Naive B cell (primary cell): ENCODE data around the gene CDC14B. TPM values are rescaled to one million over a fixed set of nuclear protein-coding genes. Genes with fewer than 3 reads are reported as not detected.
"Not testable (repeated sequence)": the region's sequence is repeated elsewhere in the genome, so short reads cannot be mapped to it uniquely, and the experiment has no call there.

ENCODE experiments used
- ATAC-seq, 2 donors: fragments of 150-1000 bp; cut with Tn5 transposase; 2 replicates each; pipeline ENCODE4 v1.10.0; 2021; ENCODE audit warnings: low read depth in 2 of 2, mild to moderate bottlenecking in 2 of 2, moderate library complexity in 2 of 2
- DNase-seq: peaks from one replicate; pipeline ENCODE4 v3.0.0; 2022
- H3K27ac Mint-ChIP-seq, 6 donors: one replicate each; pipeline ENCODE4 v1.8.0; 2020 to 2022; ENCODE audit warnings: mild to moderate bottlenecking in 6 of 6, mixed read lengths in 6 of 6, moderate library complexity in 5 of 6, inconsistent platforms in 2 of 6
- H3K27me3 Mint-ChIP-seq, 3 donors: one replicate each; pipeline ENCODE4 v1.8.0; 2021 to 2022; ENCODE audit warnings: mixed read lengths in 3 of 3, mild to moderate bottlenecking in 1 of 3
- H3K36me3 Mint-ChIP-seq, 2 donors: one replicate each; pipeline ENCODE4 v1.8.0; 2020 to 2022; ENCODE audit warnings: mixed read lengths in 2 of 2, inconsistent platforms in 1 of 2, mild to moderate bottlenecking in 1 of 2
- H3K4me1 Mint-ChIP-seq, 3 donors: one replicate each; pipeline ENCODE4 v1.8.0; 2020 to 2022; ENCODE audit warnings: mixed read lengths in 3 of 3, inconsistent platforms in 1 of 3, mild to moderate bottlenecking in 1 of 3, moderate library complexity in 1 of 3
- H3K4me3 Mint-ChIP-seq, 8 donors: one replicate each; pipeline ENCODE4 v1.8.0; 2020 to 2022; ENCODE audit warnings: mild to moderate bottlenecking in 8 of 8, mixed read lengths in 8 of 8, moderate library complexity in 8 of 8, inconsistent platforms in 2 of 8
- H3K9me3 Mint-ChIP-seq, 7 donors: one replicate each; pipeline ENCODE4 v1.8.0; 2020 to 2022; ENCODE audit warnings: mixed read lengths in 7 of 7, mild to moderate bottlenecking in 5 of 7, inconsistent platforms in 2 of 7, moderate library complexity in 1 of 7
- polyA plus RNA-seq, 6 donors: library from polyadenylated mRNA; unstranded; fragments of 300-500 nt; fragmentation: Illumina TruSeq; gene quantifications; one replicate each; pipeline ENCODE4 v1.2.3, GENCODE V29; 2021; ENCODE audit warnings: low read depth in 6 of 6

The CDC14B gene
- polyA plus RNA-seq, 6 donors from 2014 or later: 2.9 to 7.9 (median 5.2) TPM

GRCh38 chr9:96603305-96604003, 16.2 kb downstream of the CDC14B start:
- Mint-ChIP-seq H3K27ac (no peak overlapping the region), H3K4me1 (no peaks in the 10 kb centered on the region), H3K4me3 (no peak overlapping the region), H3K27me3 (peaks cover 7 to 23% (median 16%) of the 10 kb centered on the region in 3 donors), H3K36me3 (no peaks in the 10 kb centered on the region), H3K9me3 (peaks cover 0 to 2% (median 0%) of the 10 kb centered on the region in 7 donors)
- ATAC-seq (no peak), DNase-seq (no peak)

GRCh38 chr9:96599298-96599697, 20.3 kb downstream of the CDC14B start:
- no peak overlapping the region for H3K27ac Mint-ChIP-seq
- H3K9me3 Mint-ChIP-seq: peaks cover 0 to 7% (median 3%) of the 10 kb centered on the region in 7 donors
- H3K27me3 Mint-ChIP-seq: peaks cover 9 to 14% (median 14%) of the 10 kb centered on the region in 3 donors
- no peak overlapping the region for H3K4me3 Mint-ChIP-seq
- no peak for DNase-seq
- ATAC-seq: no peak
- H3K4me1 Mint-ChIP-seq: no peaks in the 10 kb centered on the region
- peaks cover 0 to 6% of the 10 kb centered on the region in 2 donors for H3K36me3 Mint-ChIP-seq

- Mint-ChIP-seq H3K27ac (no peak overlapping the region), H3K27me3 (peaks cover 9 to 25% (median 17%) of the 10 kb centered on the region in 3 donors), H3K9me3 (peaks cover 0 to 7% (median 3%) of the 10 kb centered on the region in 7 donors), H3K36me3 (peaks cover 0 to 6% of the 10 kb centered on the region in 2 donors), H3K4me3 (no peak overlapping the region), H3K4me1 (no peaks in the 10 kb centered on the region)
- DNase-seq (no peak), ATAC-seq (no peak)
Measured at GRCh38 chr9:96596601-96597111, 23.0 kb downstream of the CDC14B start.

DNA sequence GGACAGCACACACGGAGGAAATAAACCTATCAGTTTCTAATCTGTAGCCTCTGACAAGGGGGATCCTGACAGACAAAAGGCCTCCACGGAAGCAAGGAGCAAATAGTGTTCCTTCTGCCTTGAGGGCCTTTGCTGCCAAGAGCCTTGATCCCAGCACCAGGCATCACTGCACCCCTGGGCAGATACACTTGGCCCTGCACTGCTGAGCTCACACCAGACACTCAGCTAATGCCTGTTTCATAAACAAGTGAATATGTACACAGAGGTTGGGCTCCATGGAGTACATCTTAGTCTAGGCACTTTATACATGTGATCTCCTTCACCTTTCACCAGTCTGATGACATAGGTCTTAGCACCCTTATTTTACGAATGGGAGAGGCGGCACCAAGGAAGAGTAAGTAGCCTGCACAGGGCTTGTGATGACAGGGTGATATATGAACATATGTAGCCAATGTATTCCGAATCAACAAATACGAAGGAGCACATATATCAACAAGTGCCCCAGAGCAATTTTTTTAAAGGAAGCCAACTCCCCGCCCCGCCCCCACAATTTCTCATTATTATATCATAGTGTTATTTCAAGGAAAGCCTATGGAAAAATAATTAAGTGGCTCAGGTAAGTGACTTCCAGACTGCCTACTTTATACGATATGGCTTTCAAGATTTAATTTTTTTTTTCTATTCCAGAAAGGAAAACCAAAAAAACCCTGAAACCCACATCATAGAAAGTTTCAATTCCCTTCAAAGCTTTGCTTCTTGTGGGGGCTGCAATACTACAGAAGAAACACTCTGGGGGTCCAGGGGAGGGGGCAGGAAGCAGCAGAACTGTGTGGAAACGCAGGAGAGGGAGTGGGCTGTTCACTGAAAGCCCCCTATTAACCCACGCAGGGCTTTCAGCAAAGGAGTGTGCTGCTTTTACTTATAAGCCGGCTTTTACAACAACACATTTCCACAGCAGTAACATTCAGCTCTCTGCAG, 32.0 kb downstream of the CDC14B start:
- Mint-ChIP-seq H3K36me3 (no peaks in the 10 kb centered on the region), H3K27ac (no peak overlapping the region), H3K9me3 (peaks cover 0 to 2% (median 0%) of the 10 kb centered on the region in 7 donors), H3K4me3 (no peak overlapping the region), H3K27me3 (peaks cover 23 to 31% (median 26%) of the 10 kb centered on the region in 3 donors), H3K4me1 (no peaks in the 10 kb centered on the region)
- DNase-seq (no peak), ATAC-seq (no peak)

- Mint-ChIP-seq H3K4me3 (no peak overlapping the region), H3K27me3 (peaks cover 15 to 24% (median 17%) of the 10 kb centered on the region in 3 donors), H3K4me1 (no peaks in the 10 kb centered on the region), H3K36me3 (no peaks in the 10 kb centered on the region), H3K27ac (no peak overlapping the region), H3K9me3 (no peaks in the 10 kb centered on the region)
- ATAC-seq: no peak
- DNase-seq: no peak
Measured at GRCh38 chr9:96585426-96585825, 34.2 kb downstream of the CDC14B start.

- not testable (repeated sequence) for H3K9me3 Mint-ChIP-seq, H3K4me3 Mint-ChIP-seq, DNase-seq, H3K4me1 Mint-ChIP-seq, H3K36me3 Mint-ChIP-seq, ATAC-seq
- peak overlapping the region in 1 of 6 donors; percentile 3 for H3K27ac Mint-ChIP-seq
- peaks cover 1 to 19% (median 4%) of the 10 kb centered on the region in 3 donors for H3K27me3 Mint-ChIP-seq
Measured at GRCh38 chr9:96582199-96582598, 37.4 kb downstream of the CDC14B start.

GRCh38 chr9:96581786-96582185, 37.9 kb downstream of the CDC14B start:
- H3K27me3 Mint-ChIP-seq: peaks cover 0 to 16% (median 0%) of the 10 kb centered on the region in 3 donors
- DNase-seq: no peak
- H3K9me3 Mint-ChIP-seq: no peaks in the 10 kb centered on the region
- no peaks in the 10 kb centered on the region for H3K36me3 Mint-ChIP-seq
- no peaks in the 10 kb centered on the region for H3K4me1 Mint-ChIP-seq
- no peak overlapping the region for H3K4me3 Mint-ChIP-seq
- H3K27ac Mint-ChIP-seq: peak overlapping the region in 1 of 6 donors; percentile 40
- no peak for ATAC-seq

GRCh38 chr9:96581301-96581700, 38.3 kb downstream of the CDC14B start:
- H3K27me3 Mint-ChIP-seq: peaks cover 0 to 16% (median 0%) of the 10 kb centered on the region in 3 donors
- ATAC-seq (no peak), DNase-seq (no peak)
- no peak overlapping the region for H3K4me3 Mint-ChIP-seq
- no peaks in the 10 kb centered on the region for H3K36me3 Mint-ChIP-seq
- no peaks in the 10 kb centered on the region for H3K9me3 Mint-ChIP-seq
- H3K27ac Mint-ChIP-seq: no peak overlapping the region
- H3K4me1 Mint-ChIP-seq: no peaks in the 10 kb centered on the region

DNA sequence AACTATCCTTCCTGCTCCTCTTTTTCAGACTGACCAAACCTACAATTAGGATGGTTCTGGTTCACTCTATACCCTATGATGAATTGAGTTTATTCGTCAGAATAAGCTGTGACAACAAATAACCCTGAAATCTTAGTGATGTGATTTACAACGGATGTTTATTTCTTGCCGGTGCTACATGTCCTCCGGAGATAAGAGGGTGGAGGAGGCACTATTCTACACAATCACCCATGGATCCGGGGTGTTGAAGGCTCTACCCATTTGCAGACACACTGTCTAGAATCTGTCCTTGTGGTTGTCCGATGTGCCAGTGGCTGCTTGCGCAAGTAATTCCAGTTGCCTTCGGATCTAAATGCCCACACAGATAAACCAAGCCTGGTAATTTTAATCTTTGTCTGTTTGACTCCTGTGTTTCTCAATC, 44.7 kb downstream of the CDC14B start:
- no peak overlapping the region for H3K4me3 Mint-ChIP-seq
- no peak overlapping the region for H3K27ac Mint-ChIP-seq
- H3K27me3 Mint-ChIP-seq: peaks cover 13 to 45% (median 34%) of the 10 kb centered on the region in 3 donors
- ATAC-seq (no peak), DNase-seq (no peak)
- no peaks in the 10 kb centered on the region for H3K9me3 Mint-ChIP-seq
- H3K36me3 Mint-ChIP-seq: no peaks in the 10 kb centered on the region
- H3K4me1 Mint-ChIP-seq: no peaks in the 10 kb centered on the region

GRCh38 chr9:96574455-96574854, 45.2 kb downstream of the CDC14B start:
- Mint-ChIP-seq H3K27ac (no peak overlapping the region), H3K27me3 (peaks cover 13 to 45% (median 34%) of the 10 kb centered on the region in 3 donors), H3K4me1 (no peaks in the 10 kb centered on the region), H3K36me3 (no peaks in the 10 kb centered on the region), H3K4me3 (no peak overlapping the region), H3K9me3 (no peaks in the 10 kb centered on the region)
- ATAC-seq (no peak), DNase-seq (no peak)

GRCh38 chr9:96567203-96567700, 52.4 kb downstream of the CDC14B start:
- H3K36me3 Mint-ChIP-seq: no peaks in the 10 kb centered on the region
- peak overlapping the region; percentile 84 to 94 (median 88) for H3K4me3 Mint-ChIP-seq
- peaks cover 4 to 16% (median 12%) of the 10 kb centered on the region in 3 donors for H3K4me1 Mint-ChIP-seq
- peaks cover 0 to 20% (median 14%) of the 10 kb centered on the region in 3 donors for H3K27me3 Mint-ChIP-seq
- ATAC-seq (peak; percentile 39 to 41), DNase-seq (no peak)
- no peaks in the 10 kb centered on the region for H3K9me3 Mint-ChIP-seq
- peak overlapping the region in 5 of 6 donors; percentile 59 to 94 (median 87) for H3K27ac Mint-ChIP-seq

- DNase-seq (peak; percentile 77), ATAC-seq (peak; percentile 91 to 93)
- peaks cover 4 to 16% (median 12%) of the 10 kb centered on the region in 3 donors for H3K4me1 Mint-ChIP-seq
- peaks cover 0 to 14% (median 8%) of the 10 kb centered on the region in 3 donors for H3K27me3 Mint-ChIP-seq
- H3K9me3 Mint-ChIP-seq: no peaks in the 10 kb centered on the region
- H3K36me3 Mint-ChIP-seq: no peaks in the 10 kb centered on the region
- peak overlapping the region in 5 of 6 donors; percentile 64 to 94 (median 87) for H3K27ac Mint-ChIP-seq
- H3K4me3 Mint-ChIP-seq: peak overlapping the region; percentile 84 to 94 (median 88)
Measured at GRCh38 chr9:96566498-96567202, 53.0 kb downstream of the CDC14B start.
